Activated CD8-positive, alpha-beta memory T cell treated with anti-CD3 and anti-CD28 coated beads, Interleukin-2, amount 50 U/mL, for 24 hours (primary cell): ENCODE measurements around the gene TRAM2.

ENCODE experiments used
- DNase-seq: peaks from one replicate; pipeline ENCODE4 v3.0.0-alpha.2; 2020; ENCODE audit errors: extremely low read depth

Gene TRAM2, protein sequence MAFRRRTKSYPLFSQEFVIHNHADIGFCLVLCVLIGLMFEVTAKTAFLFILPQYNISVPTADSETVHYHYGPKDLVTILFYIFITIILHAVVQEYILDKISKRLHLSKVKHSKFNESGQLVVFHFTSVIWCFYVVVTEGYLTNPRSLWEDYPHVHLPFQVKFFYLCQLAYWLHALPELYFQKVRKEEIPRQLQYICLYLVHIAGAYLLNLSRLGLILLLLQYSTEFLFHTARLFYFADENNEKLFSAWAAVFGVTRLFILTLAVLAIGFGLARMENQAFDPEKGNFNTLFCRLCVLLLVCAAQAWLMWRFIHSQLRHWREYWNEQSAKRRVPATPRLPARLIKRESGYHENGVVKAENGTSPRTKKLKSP

DNA sequence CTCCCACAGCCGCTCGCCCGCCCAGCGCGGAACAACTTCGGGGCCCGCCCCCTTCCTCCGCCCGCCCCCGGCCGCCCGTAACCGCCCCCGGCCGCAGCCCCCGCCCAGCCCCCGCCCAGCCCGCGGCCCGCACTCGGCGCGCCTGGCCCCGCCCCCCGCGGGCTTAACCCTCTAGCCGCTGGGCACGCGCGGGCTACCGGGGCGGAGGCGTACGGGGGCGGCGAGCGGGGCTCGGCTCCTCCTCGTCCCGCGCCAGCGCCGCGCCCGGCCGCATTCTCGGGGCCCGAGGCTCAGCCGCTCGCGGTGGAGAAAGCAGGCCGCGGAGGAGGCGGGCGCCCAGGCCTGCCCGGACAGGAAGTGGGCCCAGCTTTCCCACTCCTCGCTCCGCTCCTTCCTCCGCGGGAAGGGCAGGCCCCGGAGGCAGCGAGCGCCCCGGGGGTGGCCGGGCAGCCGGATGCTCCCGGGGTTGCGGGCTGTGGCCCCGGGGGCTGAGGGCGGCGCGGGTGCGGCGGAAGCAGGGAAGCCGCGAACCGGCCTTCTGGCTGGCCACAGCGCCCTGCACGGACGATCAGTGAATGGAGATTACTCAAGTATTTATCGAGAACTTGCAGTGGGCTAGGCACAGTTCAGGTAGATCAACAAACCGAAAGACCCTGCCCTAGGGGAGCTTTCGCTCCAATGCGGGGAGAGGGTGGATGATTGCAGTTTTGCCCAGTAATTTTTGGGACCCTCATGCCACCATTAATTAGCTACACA lies at the start of gene TRAM2:
TRAM2 (minus strand) TSS at position 39 of the 756 bp plus-strand sequence. CDS start 145 bp downstream, outside the sequence.
- DNase-seq, result peak; percentile 27

DNA sequence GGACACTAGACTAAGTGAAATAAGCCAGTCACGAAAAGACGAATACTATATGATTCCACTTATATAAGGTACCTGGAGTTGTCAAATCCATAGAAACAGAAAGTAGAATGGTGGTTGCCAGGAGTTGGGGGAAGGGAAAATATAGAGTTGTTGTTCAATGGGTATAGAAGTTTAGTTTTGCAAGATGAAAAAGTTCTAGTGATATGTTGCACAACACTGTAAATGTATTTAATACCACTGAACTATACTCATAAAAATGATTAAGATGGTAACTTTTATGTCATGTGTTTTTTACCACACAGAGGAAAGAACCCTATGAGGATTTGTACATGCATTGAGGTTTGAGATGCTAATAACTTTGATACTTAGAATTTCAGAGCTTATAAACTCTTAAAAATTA lies 46.0 kb upstream of the TRAM2 start:
- DNase-seq, result no peak

DNA sequence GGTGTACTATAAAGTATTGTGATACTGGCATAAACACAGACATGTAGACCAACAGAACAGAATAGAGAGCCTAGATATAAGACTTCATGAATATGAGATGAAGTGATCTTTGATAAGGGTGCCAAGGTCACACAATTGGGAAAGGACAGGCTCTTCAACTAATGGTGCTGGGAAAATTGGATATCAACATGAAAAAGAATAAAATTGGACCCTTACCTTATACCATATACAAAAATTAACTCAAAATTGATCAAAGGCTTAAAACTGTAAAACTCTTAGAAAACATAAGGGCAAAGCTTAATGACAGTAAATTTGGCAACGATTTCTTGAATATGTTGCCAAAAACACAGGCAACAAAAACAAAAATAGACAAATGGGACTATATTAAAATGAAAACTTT lies 44.8 kb upstream of the TRAM2 start:
- no peak for DNase-seq

DNA sequence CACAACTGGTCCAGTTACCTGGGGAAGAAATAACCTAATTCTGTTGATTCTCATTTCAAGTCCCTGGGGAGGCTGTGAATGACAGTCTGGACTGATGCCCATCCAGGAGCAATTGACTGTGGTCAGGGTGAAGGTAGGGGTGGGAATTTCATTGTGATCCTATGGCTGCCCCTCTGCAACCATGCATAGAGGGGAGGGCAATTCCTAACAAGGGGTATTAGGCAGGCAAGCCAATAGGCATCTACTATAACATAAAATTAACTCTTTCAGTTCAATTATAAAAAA lies 44.0 kb upstream of the TRAM2 start:
- DNase-seq, result no peak

DNA sequence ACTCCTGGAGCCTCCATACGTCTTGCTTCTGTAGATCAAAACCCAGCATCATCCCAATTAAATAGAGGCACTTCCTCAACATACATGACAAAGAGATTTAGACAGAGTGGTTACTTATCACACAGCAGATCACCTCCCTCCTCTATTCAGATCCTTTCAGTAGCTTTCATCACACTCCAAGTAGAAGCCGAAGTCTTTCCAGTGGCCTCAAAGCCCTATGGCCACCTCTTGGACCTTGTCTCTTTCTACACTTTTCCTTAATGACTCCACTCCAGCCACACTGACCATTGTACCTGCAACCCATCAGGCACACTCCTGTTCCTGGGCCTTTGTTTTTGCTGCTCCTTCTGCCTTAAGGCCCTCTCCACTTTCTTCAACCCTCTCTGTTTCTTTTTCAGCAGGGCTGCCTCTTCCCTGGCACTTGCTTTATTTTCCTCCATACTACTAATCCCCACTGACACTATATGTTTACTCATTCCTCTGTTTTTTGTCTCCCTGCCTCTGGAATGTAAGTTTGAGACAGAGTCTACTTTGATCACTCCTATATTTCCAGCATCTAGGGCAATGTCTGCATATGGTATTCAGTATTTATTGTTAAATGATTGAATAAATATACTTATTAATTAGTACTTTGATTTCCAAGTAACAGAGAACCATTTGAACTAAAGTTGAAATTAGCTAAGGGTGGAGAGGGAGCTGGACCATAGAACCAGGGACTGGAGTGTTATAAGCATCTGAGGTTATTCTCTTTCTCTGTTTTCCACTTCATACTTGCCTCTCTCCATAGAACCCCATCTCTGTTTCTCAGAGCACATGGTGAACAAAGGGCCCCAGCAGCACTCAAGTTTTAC lies 43.4 kb upstream of the TRAM2 start:
- DNase-seq, result no peak

DNA sequence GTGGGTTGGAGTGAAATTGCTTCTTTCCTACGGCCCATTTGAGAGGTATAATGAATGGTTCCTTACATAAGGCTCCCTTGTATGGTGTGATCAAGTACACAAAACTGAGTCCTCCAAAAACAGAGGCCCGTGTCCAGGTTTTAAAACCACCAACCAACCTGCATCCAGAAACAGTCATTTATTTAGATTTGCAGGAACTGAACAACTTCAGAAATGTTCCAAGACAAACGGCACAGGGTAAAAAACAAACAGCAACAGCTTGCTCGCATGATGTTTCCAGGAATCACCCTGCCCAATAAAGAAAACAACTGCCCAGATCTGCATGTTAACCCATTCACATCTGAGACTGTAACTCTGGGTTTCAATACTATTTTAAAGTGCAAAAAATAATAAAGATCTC lies 40.2 kb upstream of the TRAM2 start:
- no peak for DNase-seq

DNA sequence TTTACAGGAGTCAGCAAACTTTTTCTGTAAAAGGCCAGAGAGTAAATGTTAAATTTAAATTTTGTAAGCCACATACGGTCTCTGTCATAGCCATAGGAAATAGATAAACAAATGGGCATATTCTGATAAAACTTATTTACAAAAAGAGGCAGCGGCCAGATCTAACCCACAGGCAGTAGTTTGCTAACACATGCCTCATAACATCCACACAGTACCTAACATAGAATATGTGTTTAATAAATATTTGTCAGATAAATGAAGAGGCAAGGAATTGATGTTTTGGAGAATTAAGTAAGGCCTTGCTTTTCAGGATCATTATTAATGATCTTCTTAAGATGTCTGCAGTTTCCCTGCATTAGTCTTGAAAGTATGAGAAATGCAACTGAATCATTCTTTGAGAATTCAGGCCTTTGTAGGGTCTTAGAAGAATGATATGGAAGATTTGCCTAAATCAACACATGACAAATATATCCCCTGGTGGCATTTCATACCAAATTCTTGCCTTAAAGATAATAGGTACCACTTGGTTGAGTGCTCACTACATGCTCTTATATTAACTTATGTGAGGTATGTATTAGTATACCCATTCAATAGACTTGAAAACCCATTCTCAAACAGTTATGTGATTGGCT lies 39.3 kb upstream of the TRAM2 start:
- no peak for DNase-seq

DNA sequence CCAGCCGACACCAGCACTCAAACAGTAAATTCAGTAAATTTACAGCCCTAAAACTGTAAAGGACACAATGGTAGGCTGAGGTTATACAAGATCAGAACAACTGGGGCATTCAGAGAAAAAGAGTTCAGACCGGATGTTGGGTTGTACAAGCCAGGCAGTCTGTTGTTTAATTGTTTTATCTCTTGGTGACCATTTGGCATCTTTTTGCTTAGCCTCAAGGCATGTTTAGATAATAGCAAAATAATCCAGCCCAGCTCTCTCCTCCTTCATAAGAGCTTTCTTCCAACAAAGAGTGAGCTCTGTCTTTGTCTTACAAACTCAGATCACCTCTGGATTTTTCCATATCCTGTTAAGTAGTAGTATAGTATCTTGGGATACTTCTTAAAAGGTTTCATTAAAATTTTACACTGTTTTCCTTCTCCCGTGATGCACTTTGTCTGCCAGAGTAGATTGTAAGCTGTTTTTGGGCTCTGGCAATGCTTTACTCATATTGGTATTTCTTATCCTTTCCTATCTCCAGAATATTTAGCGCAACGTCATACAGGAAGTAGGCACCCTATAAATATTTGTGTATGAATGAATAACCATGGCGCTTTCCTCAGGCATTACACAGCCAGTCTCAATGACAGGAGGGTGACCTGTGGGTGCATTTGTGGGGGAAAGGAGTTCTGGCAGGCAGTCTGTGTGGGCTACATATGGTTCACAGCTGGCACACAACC lies 35.6 kb upstream of the TRAM2 start:
- no peak for DNase-seq

DNA sequence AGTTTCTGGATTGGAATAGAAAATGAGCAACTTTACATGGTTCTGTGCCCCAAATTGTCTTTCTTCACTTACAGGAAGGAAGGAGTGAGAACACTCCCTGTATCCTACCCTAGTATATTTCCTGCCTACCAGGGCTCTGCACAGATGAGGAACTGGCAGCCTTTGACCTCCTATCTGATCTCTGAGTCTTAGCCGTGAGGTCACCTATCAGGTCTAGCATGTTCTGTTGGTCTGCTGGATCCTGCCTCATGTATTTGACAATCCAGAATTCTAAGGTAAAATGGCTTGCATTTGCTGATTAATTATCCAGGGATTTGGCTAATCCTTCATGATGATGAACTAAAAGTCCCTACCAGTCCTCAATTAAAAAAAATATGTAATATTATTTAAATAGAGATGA lies 35.0 kb upstream of the TRAM2 start:
- no peak for DNase-seq

DNA sequence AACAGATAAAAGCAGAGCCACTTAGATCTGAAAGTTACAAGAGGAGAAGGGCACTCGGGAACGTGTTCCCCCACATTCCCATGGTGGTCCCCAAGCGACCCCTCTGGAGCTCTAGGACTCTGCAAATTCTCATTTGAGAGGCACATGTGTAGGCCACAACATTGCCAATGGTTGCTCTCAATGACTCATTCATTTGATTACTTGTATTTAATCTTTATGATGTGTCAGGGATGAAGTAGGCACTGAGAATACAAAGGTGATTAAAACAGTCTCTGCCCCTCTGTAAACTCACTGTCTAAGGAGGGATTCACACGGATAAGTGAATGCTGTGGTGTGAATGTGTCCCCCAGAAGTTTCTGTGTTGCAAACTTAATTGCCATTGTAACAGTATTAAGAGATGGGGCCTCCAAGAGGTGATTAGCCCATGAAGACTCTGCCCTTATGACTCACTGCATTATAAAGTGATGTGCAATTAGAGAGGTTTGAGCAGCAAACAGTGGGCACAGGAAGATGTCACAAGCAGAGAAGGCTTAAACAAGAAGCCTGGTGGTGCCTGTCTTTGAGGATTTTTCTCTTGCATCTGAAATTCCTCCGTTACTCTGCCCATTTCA lies 34.0 kb upstream of the TRAM2 start:
- DNase-seq, result no peak

DNA sequence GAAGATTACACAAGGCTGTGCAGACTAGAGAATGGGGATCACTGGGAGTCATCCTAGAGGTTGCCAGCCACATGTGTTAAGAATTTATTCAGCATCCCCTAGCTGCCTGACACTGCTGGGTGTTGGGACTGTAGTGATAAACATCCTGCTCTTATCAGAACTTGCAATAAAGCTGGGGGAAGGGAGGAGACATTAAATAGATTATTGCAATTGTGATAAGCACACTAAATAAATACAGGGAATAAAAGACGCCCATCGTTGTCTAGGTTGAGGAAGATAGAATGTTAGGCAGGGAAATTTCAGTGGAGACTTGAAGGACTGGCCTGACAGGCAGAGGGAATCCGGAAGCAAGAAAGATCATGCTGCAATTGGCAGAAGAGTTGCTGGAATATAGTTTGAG lies 33.2 kb upstream of the TRAM2 start:
- no peak for DNase-seq

DNA sequence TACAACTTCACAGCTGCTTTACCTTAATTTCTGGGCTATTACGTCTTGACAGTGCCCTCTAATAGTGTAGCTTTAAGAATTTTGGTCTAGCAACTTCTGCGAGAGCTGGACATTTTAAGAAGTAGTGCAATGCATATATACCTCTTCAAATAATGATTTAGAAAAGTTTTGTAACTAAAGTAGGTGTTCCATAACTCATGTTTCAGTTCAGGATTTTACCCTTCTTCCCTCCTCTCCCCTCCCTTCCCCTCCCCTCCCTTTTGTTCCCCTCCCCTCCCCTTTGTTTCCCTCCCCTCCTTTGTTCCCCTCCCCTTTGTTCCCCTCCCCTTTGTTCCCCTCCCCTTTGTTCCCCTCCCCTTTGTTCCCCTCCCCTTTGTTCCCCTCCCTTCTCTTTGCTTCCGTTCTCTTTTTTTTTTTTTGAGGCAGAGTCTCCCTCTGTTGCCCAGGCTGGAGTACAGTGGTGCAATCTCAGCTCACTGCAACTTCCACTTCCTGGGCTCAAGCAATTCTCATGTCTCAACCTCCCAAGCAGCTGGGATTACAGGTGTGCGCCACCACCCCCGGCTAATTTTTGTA lies 28.8 kb upstream of the TRAM2 start:
- no peak for DNase-seq

DNA sequence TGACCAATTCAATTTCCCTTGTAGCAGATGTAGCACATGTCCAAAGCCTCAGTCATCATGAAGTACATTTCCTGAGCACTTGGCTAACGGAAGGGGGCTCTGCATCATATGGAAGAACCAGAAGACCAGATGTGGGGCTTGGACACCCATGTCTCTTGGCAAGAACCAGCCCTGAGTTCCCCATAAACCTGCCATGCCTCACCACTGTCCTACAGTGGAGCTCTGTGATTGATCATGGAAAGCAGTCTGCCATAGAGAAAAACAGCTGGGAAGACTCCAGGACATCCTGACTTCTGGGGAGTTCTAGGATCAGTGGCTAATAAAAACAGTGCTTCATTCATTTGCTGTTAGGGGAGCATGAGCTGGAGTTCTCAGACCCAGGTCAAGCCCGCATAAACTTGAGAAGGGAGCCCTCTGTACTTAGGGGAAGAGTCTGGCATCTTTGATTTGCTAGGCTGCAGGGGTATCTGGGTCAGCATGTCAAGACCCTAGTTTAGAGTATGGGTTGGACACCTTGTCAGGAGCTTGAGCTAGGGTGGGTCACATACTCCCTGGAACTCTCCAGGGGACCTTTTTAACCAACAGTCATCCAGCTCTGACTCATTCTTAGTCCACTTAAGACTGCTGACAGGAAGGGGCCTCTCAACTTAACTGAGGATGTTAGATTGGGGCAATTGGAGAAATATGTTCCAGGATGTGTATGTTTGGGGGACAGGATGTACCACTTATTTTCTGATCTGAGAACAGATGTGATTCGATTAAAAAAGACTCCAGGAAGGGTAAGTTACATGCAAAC lies 26.3 kb upstream of the TRAM2 start:
- DNase-seq, result no peak

DNA sequence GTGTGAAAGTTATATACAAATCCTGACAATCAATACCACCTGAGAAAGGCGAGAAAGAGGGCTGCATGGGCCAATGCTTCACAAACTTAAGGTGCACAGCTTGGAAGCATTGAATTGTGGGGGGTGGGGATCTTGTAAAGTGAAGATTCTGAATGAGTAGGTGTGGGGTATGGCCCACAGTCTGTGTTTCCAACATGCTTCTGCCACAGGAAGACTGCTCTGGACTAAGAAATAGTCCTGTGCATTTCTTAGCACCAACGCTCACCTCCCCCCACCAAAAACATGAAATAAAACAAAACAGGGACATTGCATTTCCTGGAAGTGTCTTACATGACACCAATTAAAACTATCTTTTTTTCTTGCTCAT lies 21.9 kb upstream of the TRAM2 start:
- no peak for DNase-seq

DNA sequence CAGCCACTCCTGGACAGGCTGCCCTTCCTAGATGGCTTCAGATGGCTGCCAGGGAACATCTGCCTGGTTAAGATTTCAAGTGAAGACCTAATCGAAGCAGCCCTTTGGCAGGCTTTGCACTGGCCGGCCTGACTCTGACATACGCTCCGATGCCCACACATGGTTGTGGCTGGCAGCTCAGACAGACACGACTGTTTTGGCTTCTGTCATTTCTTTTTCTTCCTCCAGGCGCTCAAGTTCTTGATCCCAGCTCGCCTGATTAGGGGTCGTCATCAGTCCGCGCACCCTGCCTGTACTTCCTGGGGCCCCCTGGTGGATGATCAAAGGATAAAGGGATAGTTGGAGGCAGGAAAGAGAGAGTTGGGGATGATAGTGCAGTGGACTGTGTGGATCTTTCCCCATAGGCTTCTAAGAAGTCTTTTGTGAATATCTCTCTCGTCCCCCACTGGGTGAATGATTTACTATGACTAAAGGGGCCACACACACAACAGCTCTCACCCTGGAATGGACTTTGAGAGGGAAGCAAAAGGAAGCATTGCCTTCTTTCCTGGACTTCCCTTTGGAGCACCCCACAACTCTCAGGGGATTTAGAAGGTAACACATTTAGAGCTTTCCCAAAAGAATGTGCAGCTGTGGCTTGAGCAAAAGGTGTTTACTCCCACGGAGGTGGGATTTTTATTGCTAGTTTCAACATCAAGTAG lies 21.4 kb upstream of the TRAM2 start:
- no peak for DNase-seq

DNA sequence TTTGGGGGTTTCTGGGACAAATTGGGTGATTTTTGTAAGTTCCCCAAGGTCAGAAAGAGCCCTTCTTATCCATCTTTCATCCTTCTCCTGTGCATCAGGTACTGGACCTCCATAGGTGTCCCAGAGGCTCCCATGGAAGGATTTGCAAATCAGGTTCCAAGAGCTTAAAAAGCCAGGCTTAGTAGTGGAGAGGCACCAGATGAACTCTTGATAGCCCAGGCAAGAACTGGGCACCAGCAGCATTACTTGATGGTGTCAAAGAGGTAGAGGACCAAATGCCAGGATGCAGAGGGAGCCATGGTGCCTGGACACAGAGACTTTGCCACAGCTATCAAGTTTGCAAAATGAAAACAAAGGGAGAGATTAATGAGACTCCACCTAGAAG lies 20.9 kb upstream of the TRAM2 start:
- DNase-seq, result no peak

DNA sequence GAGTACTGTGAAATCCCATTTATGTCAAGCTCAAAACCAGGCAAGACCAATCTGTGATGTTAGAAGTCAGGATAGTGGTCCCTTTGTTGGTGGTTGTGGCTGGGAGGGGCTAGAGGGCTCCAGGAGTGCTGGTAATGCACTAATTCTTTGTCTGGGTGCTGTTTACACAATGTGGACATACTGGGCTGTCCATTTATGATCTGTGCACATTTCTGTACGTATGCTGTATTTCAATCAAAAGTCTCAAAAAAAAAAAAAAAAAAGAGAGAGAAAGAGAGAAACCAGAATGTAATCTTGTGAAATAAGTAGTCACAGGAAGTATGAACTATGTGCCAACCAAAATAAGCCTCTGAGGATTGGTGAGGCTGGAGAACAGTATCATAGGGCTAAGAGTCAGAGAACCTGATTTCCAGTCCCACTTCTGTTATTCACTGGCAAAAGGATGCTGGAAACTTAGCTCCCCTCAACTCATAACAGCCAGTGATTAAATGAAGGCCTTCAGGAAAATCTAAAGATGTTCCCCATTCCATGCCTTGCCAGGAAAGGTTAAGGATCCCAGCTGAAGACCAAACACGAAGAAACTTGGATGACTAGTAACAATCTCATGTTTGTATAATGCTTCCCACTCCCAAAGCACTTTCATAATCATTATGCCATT lies 19.6 kb upstream of the TRAM2 start:
- DNase-seq, result no peak

DNA sequence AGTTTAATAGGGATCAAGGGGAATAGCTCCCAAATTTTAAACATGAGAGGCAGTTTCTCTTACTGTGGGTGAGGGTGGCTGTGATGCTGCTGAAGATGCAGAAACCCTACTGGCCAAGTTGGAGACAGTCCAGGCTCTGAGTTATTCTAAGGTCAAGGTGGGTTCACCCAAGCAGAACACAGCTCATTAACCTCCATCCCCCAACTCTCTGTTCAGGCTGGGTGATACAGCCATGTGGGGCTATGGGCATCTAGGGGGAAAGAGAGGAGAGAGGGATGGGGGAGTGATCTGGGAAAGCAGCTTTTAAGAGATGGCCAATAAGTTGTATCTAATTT lies 18.9 kb upstream of the TRAM2 start:
- no peak for DNase-seq
